HFF-Myc (cell line): ENCODE results near the gene HTR1E.

Experiments used
- DNase-seq: peaks from one replicate; pipeline ENCODE4 v3.0.0-alpha.2; 2011; ENCODE audit warnings: low read depth; ENCODE audit errors: extremely low read depth
- H3K4me3 ChIP-seq: replicated peaks from 2 replicates; pipeline ENCODE4 v1.5.1; 2011; ENCODE audit warnings: low read depth, mild to moderate bottlenecking, control low read depth, low read length
- CTCF ChIP-seq: IDR thresholded peaks from 2 replicates; pipeline ENCODE4 v1.5.1; 2012; ENCODE audit warnings: mild to moderate bottlenecking, low read depth, low read length, control low read depth; ENCODE audit errors: missing control alignments

The HTR1E gene

GRCh38 chr6:86952991-86953390, 15.7 kb downstream of the HTR1E start:
- no peak overlapping the region for H3K4me3 ChIP-seq
- no peak for TF ChIP-seq CTCF
- DNase-seq: no peak

- no peak for TF ChIP-seq CTCF
- no peak for DNase-seq
- no peak overlapping the region for H3K4me3 ChIP-seq
Observed at GRCh38 chr6:86959656-86960055, 22.3 kb downstream of the HTR1E start.

- no peak for DNase-seq
- TF ChIP-seq CTCF: no peak
- H3K4me3 ChIP-seq: no peak overlapping the region
Observed at GRCh38 chr6:86961455-86962200, 24.3 kb downstream of the HTR1E start.

- TF ChIP-seq CTCF: no peak
- DNase-seq: no peak
- no peak overlapping the region for H3K4me3 ChIP-seq
Observed at GRCh38 chr6:86963352-86963751, 26.0 kb downstream of the HTR1E start.

- DNase-seq: no peak
- H3K4me3 ChIP-seq: no peak overlapping the region
- TF ChIP-seq CTCF: no peak
Observed at GRCh38 chr6:86964029-86964579, 26.8 kb downstream of the HTR1E start.

- TF ChIP-seq CTCF: no peak
Observed at GRCh38 chr6:86966271-86966670, 28.9 kb downstream of the HTR1E start.

More at GRCh38 chr6:86966271-86966670, 28.9 kb downstream of the HTR1E start:
- DNase-seq: no peak
- H3K4me3 ChIP-seq: no peak overlapping the region
